ENCODE results near the gene NAA35. TPM values are rescaled to one million over a fixed set of nuclear protein-coding genes. Genes with fewer than 3 reads are reported as not detected.
A peak's percentile ranks its signal among the peaks of the same experiment; 100 is the strongest.

The NAA35 gene
- total RNA-seq, result 10 to 100 TPM; 25.1 to 29.0 TPM

GRCh38 chr9:85940832-85941621 lies at the start of gene NAA35:
TSS of gene NAA35 (plus strand) at chr9:85941146. CDS start at chr9:85942160, 1,014 bp downstream.
- ATAC-seq (replicated peaks in 1 of 2) (peak; percentile 87 to 90), DNase-seq (peak; percentile 99)
- H3K36me3 Mint-ChIP-seq (ENCODE audit: insufficient read depth in 2 of 2), result peaks cover 2 to 5% of the 10 kb centered on the region in 2 donors
- no peak within 1 kb of the TSS for H3K4me3 Mint-ChIP-seq
- H3K9me3 Mint-ChIP-seq, result no peaks in the 10 kb centered on the region
- peak within 1 kb of the TSS; percentile 91 for H3K27ac Mint-ChIP-seq
- H3K4me1 Mint-ChIP-seq (ENCODE audit: low read depth), result peaks cover 13% of the 10 kb centered on the region
- no peaks in the 10 kb centered on the region for H3K27me3 Mint-ChIP-seq (ENCODE audit: low read depth)

DNA sequence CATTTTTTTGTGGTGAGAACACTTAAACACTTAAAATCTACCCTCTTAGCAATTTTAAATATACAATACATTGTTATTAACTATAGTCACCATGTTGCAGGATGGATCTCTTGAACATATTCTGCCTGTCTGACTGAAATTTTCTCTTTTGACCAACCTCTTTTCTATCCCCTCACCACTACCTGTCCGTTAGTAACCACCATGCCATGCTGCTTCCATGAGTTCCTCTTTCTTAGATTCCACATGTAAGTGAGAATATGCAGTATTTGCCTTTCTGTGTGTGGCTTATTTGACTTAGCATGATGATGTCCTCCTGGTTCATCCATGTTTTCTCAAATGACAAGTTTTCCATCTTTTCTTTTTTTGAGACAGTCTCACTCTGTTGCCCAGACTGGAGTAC lies 48.5 kb upstream of the NAA35 start:
- H3K9me3 Mint-ChIP-seq, result peaks cover 3% of the 10 kb centered on the region in 2 donors
- no peak for ATAC-seq (replicated peaks in 1 of 2)
- no peak for DNase-seq
- peaks cover 0 to 5% of the 10 kb centered on the region in 2 donors for H3K36me3 Mint-ChIP-seq (ENCODE audit: insufficient read depth in 2 of 2)
- no peaks in the 10 kb centered on the region for H3K27me3 Mint-ChIP-seq (ENCODE audit: low read depth)
- no peak overlapping the region for H3K4me3 Mint-ChIP-seq
- no peaks in the 10 kb centered on the region for H3K4me1 Mint-ChIP-seq (ENCODE audit: low read depth)
- H3K27ac Mint-ChIP-seq, result no peak overlapping the region

DNA sequence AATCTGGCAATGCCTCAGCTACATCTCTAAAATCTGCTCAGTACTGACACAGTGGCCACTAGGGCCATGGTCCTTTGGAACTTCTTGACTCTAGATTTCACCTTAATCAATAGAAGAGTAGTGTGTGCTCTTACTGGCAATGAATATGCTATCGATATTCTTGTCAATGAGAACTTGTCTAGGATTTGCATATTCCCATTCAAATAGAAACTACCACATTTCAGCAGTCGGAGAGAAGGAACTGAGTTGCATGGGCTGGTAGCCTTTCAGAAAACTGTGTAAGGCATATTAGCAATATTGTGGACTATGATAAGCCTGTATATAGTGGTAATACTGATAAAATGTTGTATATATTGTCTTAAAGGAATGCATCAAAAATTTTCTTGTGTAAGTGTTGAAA lies 45.3 kb upstream of the NAA35 start:
- Mint-ChIP-seq H3K27me3 (ENCODE audit: low read depth) (no peaks in the 10 kb centered on the region), H3K9me3 (peaks cover 3% of the 10 kb centered on the region in 2 donors), H3K36me3 (ENCODE audit: insufficient read depth in 2 of 2) (peaks cover 0 to 5% of the 10 kb centered on the region in 2 donors), H3K27ac (no peak overlapping the region), H3K4me3 (no peak overlapping the region), H3K4me1 (ENCODE audit: low read depth) (no peaks in the 10 kb centered on the region)
- ATAC-seq (replicated peaks in 1 of 2) (no peak), DNase-seq (no peak)

GRCh38 chr9:85897848-85898247 lies 43.1 kb upstream of the NAA35 start:
- Mint-ChIP-seq H3K4me1 (ENCODE audit: low read depth) (no peaks in the 10 kb centered on the region), H3K9me3 (no peaks in the 10 kb centered on the region), H3K27me3 (ENCODE audit: low read depth) (no peaks in the 10 kb centered on the region), H3K27ac (no peak overlapping the region), H3K4me3 (no peak overlapping the region), H3K36me3 (ENCODE audit: insufficient read depth in 2 of 2) (no peaks in the 10 kb centered on the region)
- ATAC-seq (replicated peaks in 1 of 2), result no peak
- DNase-seq, result no peak

- ATAC-seq (replicated peaks in 1 of 2) (no peak), DNase-seq (no peak)
- no peak overlapping the region for H3K4me3 Mint-ChIP-seq
- H3K36me3 Mint-ChIP-seq (ENCODE audit: insufficient read depth in 2 of 2), result no peaks in the 10 kb centered on the region
- no peaks in the 10 kb centered on the region for H3K9me3 Mint-ChIP-seq
- no peaks in the 10 kb centered on the region for H3K4me1 Mint-ChIP-seq (ENCODE audit: low read depth)
- no peak overlapping the region for H3K27ac Mint-ChIP-seq
- no peaks in the 10 kb centered on the region for H3K27me3 Mint-ChIP-seq (ENCODE audit: low read depth)
Measured at GRCh38 chr9:85898332-85898731, 42.6 kb upstream of the NAA35 start.

DNA sequence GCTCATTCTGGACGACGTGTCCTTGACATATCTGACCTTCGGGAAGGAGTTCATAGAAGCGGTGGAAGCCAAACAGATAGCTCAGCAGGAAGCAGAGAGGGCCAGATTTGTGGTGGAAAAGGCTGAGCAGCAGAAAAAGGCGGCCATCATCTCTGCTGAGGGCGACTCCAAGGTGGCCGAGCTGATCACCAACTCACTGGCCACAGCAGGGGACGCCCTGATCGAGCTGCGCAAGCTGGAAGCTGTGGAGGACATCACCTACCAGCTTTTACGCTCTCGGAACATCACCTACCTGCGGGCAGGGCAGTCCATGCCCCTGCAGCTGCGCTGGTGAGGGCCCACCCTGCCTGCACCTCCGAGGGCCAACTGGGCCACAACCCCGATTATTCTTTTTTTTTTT lies 41.6 kb upstream of the NAA35 start:
- no peak for ATAC-seq (replicated peaks in 1 of 2)
- no peak for DNase-seq
- H3K4me1 Mint-ChIP-seq (ENCODE audit: low read depth), result no peaks in the 10 kb centered on the region

DNA sequence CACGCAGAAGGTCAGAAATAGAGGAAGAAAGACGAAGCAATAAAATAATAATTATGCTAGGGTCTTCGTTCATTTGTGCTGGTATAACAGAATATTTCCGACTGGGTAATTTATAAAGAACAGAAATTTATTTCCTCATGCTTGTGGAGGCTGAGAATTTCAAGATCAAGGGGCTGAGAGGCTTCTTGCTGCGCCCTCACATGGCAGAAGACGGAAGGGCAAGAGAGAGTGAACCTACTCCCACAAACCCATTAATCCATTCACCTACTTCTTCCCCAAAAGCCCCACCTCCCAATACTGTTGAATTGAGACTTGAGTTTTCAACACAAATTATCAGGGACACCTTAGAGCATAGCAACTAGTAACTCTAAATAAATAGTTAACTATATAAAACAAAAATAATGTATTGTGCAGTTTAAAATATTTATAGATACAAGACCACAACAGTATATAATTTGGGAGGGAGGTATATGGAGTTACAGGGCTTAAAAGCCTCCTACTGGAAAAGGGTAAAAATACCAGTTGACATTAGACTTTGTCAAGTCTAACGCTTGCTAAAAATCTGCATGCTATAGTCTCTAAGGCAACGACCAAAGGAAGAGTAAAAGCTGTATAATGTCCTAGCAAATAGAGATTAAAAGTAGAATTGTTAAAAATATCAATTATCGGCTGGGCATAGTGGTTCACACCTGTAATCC lies 40.3 kb upstream of the NAA35 start:
- DNase-seq (peak; percentile 40 to 52), ATAC-seq (replicated peaks in 1 of 2) (no peak)
- no peaks in the 10 kb centered on the region for H3K27me3 Mint-ChIP-seq (ENCODE audit: low read depth)
- no peaks in the 10 kb centered on the region for H3K36me3 Mint-ChIP-seq (ENCODE audit: insufficient read depth in 2 of 2)
- H3K9me3 Mint-ChIP-seq, result no peaks in the 10 kb centered on the region
- no peaks in the 10 kb centered on the region for H3K4me1 Mint-ChIP-seq (ENCODE audit: low read depth)
- no peak overlapping the region for H3K4me3 Mint-ChIP-seq
- no peak overlapping the region for H3K27ac Mint-ChIP-seq

More for the DNA sequence above, 41.6 kb upstream of the NAA35 start:
- Mint-ChIP-seq H3K9me3 (no peaks in the 10 kb centered on the region), H3K27me3 (ENCODE audit: low read depth) (no peaks in the 10 kb centered on the region), H3K4me3 (no peak overlapping the region), H3K27ac (no peak overlapping the region), H3K36me3 (ENCODE audit: insufficient read depth in 2 of 2) (no peaks in the 10 kb centered on the region)

DNA sequence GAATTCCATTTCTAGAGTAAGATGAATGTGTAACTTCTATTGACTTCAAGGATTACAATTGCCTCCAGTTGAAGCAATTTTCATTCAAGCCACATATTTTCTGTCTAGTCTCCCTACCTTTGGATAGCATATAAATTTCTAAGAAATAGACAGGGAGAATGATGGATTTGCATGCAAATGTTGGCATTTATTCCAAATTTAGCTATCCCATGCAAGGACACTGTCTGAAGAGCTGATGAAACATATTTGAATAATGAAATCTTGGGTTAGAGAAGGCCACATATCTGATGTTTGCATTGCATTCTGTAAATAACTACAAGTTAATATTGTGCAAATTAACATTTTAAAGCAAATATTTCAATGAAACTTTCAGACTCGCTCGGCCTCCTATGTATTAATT lies 36.0 kb upstream of the NAA35 start:
- no peak for DNase-seq
- no peaks in the 10 kb centered on the region for H3K36me3 Mint-ChIP-seq (ENCODE audit: insufficient read depth in 2 of 2)
- no peaks in the 10 kb centered on the region for H3K27me3 Mint-ChIP-seq (ENCODE audit: low read depth)
- H3K4me1 Mint-ChIP-seq (ENCODE audit: low read depth), result no peaks in the 10 kb centered on the region
- no peak for ATAC-seq (replicated peaks in 1 of 2)
- no peaks in the 10 kb centered on the region for H3K9me3 Mint-ChIP-seq
- H3K27ac Mint-ChIP-seq, result no peak overlapping the region
- no peak overlapping the region for H3K4me3 Mint-ChIP-seq

DNA sequence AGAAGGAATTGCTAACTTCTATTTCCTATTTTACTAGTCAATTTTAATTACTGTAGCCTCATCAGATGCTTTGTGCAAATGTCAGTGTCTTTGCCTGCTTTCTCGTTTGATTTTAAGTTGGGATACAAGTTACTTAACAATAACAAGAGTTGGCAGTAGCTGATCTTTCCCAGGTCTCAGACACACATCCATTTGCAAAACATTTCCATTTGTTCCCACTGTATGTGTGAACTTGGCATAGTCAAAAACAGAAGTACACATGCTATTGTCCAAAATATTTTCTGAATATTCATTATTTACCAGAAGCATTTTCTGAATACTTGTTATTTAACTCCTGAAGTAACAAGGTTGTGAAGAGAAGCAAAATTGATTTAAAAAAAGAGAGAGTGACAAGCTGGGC lies 35.0 kb upstream of the NAA35 start:
- H3K4me1 Mint-ChIP-seq (ENCODE audit: low read depth), result no peaks in the 10 kb centered on the region
- DNase-seq, result no peak
- no peak overlapping the region for H3K4me3 Mint-ChIP-seq
- ATAC-seq (replicated peaks in 1 of 2), result no peak
- no peaks in the 10 kb centered on the region for H3K27me3 Mint-ChIP-seq (ENCODE audit: low read depth)
- H3K27ac Mint-ChIP-seq, result no peak overlapping the region
- H3K36me3 Mint-ChIP-seq (ENCODE audit: insufficient read depth in 2 of 2), result no peaks in the 10 kb centered on the region
- no peaks in the 10 kb centered on the region for H3K9me3 Mint-ChIP-seq

GRCh38 chr9:85909390-85909789 lies 31.6 kb upstream of the NAA35 start:
- ATAC-seq (replicated peaks in 1 of 2), result no peak
- Mint-ChIP-seq H3K27ac (no peak overlapping the region), H3K27me3 (ENCODE audit: low read depth) (no peaks in the 10 kb centered on the region), H3K4me3 (no peak overlapping the region), H3K36me3 (ENCODE audit: insufficient read depth in 2 of 2) (peaks cover 0 to 2% of the 10 kb centered on the region in 2 donors), H3K9me3 (no peaks in the 10 kb centered on the region), H3K4me1 (ENCODE audit: low read depth) (peaks cover 6% of the 10 kb centered on the region)
- DNase-seq, result no peak

- no peaks in the 10 kb centered on the region for H3K27me3 Mint-ChIP-seq (ENCODE audit: low read depth)
- peaks cover 24% of the 10 kb centered on the region for H3K4me1 Mint-ChIP-seq (ENCODE audit: low read depth)
- no peak for ATAC-seq (replicated peaks in 1 of 2)
- no peak overlapping the region for H3K4me3 Mint-ChIP-seq
- DNase-seq, result no peak
- peak overlapping the region; percentile 14 for H3K27ac Mint-ChIP-seq
- H3K36me3 Mint-ChIP-seq (ENCODE audit: insufficient read depth in 2 of 2), result peaks cover 2 to 3% of the 10 kb centered on the region in 2 donors
- no peaks in the 10 kb centered on the region for H3K9me3 Mint-ChIP-seq
Measured at GRCh38 chr9:85914108-85914507, 26.8 kb upstream of the NAA35 start.

DNA sequence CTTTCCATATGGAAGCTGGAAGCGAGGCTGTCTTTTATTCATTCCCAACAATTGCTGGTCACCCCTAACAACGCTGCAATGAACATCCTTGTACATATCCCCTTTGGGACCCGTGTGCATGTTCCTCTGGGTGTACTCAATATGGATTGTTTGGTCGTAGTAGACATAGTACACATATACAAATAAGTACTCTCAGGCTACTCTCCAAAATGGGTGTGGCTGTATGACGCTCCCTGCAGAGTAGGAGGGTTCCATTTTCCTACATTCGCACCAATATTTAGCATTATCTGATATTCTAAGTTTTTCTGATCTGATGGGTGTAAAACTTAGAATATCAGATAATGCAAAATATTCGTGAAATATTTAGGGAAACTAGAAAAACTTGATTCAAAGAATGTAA lies 23.2 kb upstream of the NAA35 start:
- H3K9me3 Mint-ChIP-seq, result no peaks in the 10 kb centered on the region
- no peak overlapping the region for H3K4me3 Mint-ChIP-seq
- peaks cover 0 to 3% of the 10 kb centered on the region in 2 donors for H3K36me3 Mint-ChIP-seq (ENCODE audit: insufficient read depth in 2 of 2)
- H3K27me3 Mint-ChIP-seq (ENCODE audit: low read depth), result no peaks in the 10 kb centered on the region
- DNase-seq (no peak), ATAC-seq (replicated peaks in 1 of 2) (no peak)
- peaks cover 24% of the 10 kb centered on the region for H3K4me1 Mint-ChIP-seq (ENCODE audit: low read depth)
- H3K27ac Mint-ChIP-seq, result no peak overlapping the region

DNA sequence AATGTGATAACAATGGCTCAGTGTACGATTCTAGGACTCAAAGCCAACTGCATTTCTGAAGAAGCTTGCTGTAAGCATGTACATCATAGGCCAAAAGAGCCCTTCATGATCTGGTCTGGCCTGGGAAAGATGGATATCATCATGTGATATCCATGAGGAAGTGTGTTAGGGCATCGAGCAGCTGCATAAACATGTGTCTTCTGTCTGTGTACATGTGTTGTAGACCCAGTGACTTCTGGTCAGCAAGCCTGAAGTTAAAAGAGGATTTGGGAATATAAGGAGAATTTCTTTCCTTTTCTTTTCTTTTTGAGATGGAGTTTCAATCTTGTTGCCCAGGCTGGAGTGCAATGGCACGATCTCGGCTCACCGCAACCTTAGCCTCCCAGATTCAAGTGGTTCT lies 15.5 kb upstream of the NAA35 start:
- ATAC-seq (replicated peaks in 1 of 2) (no peak), DNase-seq (no peak)
- no peak overlapping the region for H3K4me3 Mint-ChIP-seq
- H3K9me3 Mint-ChIP-seq, result no peaks in the 10 kb centered on the region
- H3K36me3 Mint-ChIP-seq (ENCODE audit: insufficient read depth in 2 of 2), result no peaks in the 10 kb centered on the region
- H3K4me1 Mint-ChIP-seq (ENCODE audit: low read depth), result peaks cover 8% of the 10 kb centered on the region
- peaks cover 7% of the 10 kb centered on the region for H3K27me3 Mint-ChIP-seq (ENCODE audit: low read depth)
- H3K27ac Mint-ChIP-seq, result no peak overlapping the region

Data from activated T-cell treated with anti-CD3 and anti-CD28 coated beads, Interleukin-2, amount 50 U/mL, for 72 hours (primary cell).